Measurements from ENCODE around the gene ZNRD2.

ZNRD2 gene

GRCh38 chr11:65588199-65589054, 18.1 kb downstream of the ZNRD2 start:
- DNase-seq (ENCODE audit: low read depth) = no peak

GRCh38 chr11:65589444-65590239, 19.4 kb downstream of the ZNRD2 start:
- DNase-seq (ENCODE audit: low read depth) = no peak

GRCh38 chr11:65590240-65590738, 20.0 kb downstream of the ZNRD2 start:
- no peak for DNase-seq (ENCODE audit: low read depth)

- no peak for DNase-seq (ENCODE audit: low read depth)
These were observed 21.9 kb downstream of the ZNRD2 start for GRCh38 chr11:65591939-65592857.

GRCh38 chr11:65592858-65593517, 22.7 kb downstream of the ZNRD2 start:
- DNase-seq (ENCODE audit: low read depth) = no peak

GRCh38 chr11:65593518-65594414, 23.5 kb downstream of the ZNRD2 start:
- DNase-seq (ENCODE audit: low read depth) = no peak

GRCh38 chr11:65595131-65595530, 24.9 kb downstream of the ZNRD2 start:
- DNase-seq (ENCODE audit: low read depth) = no peak

- no peak for DNase-seq (ENCODE audit: low read depth)
These were observed 25.4 kb downstream of the ZNRD2 start, which contains the start of gene KCNK7 for GRCh38 chr11:65595543-65596281. TSS of gene KCNK7 (minus strand) at chr11:65595800. CDS start at chr11:65595772, 28 bp downstream.

- DNase-seq (ENCODE audit: low read depth) = no peak
These were observed 26.2 kb downstream of the ZNRD2 start for GRCh38 chr11:65596520-65596919.

GRCh38 chr11:65598258-65598699, 28.0 kb downstream of the ZNRD2 start:
- no peak for DNase-seq (ENCODE audit: low read depth)

- DNase-seq (ENCODE audit: low read depth) = no peak
These were observed 29.1 kb downstream of the ZNRD2 start for GRCh38 chr11:65599216-65599954.

GRCh38 chr11:65599955-65600246, 29.6 kb downstream of the ZNRD2 start:
- DNase-seq (ENCODE audit: low read depth) = no peak

- DNase-seq (ENCODE audit: low read depth) = no peak
These were observed 34.0 kb downstream of the ZNRD2 start for GRCh38 chr11:65604258-65604657.

- no peak for DNase-seq (ENCODE audit: low read depth)
These were observed 36.8 kb downstream of the ZNRD2 start for GRCh38 chr11:65606876-65607613.

- DNase-seq (ENCODE audit: low read depth) = no peak
These were observed 37.5 kb downstream of the ZNRD2 start for GRCh38 chr11:65607614-65608426.

GRCh38 chr11:65609229-65609628, 39.0 kb downstream of the ZNRD2 start:
- no peak for DNase-seq (ENCODE audit: low read depth)

- no peak for DNase-seq (ENCODE audit: low read depth)
These were observed 39.4 kb downstream of the ZNRD2 start for GRCh38 chr11:65609665-65610064.

Measured in stimulated activated CD8-positive, alpha-beta memory T cell treated with anti-CD3 and anti-CD28 coated beads, Interleukin-7, amount 100 ng/mL, for 24 hours (primary cell).